NCI-H446 treated with DMSO at 0.1 percent for 48 hours (cell line): ENCODE results near the gene STK32A.
"Not testable (repeated sequence)": the region's sequence is repeated elsewhere in the genome, so short reads cannot be mapped to it uniquely, and the experiment has no call there.

Experiments used
- DNase-seq: peaks from one replicate; lab custom pipeline; 2025; lab: John Stamatoyannopoulos, UW

Gene STK32A

GRCh38 chr5:147234825-147235635 is at the start of gene STK32A:
Gene STK32A, plus strand, starts transcription at chr5:147235026. Its CDS starts 4,609 bp downstream, at chr5:147239635.
- peak; percentile 65 for DNase-seq

DNA sequence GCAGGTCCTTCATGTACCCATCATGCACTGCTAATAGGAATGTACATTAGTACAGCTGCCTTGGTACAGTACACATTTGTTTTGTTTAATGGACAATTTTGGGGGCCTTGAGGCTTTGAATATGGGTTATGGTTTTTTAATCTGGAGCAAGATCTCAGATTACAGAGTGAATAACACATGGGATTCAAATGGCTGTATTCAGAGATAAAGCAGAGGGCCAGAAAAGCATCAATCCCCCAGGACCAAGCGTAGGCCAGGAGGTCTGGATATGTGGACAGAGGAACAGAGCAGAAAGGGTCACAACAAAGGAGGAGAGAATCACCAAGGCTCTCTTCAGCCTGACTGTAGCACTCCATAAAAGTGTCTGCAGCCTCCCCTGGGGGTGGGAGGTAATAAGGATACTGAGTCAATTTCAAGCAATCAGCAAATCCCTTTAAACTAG is 47.7 kb upstream of the STK32A start:
- no peak for DNase-seq

- peak; percentile 60 for DNase-seq
Measured at GRCh38 chr5:147188200-147189108, 46.4 kb upstream of the STK32A start.

GRCh38 chr5:147189109-147189424 is 45.8 kb upstream of the STK32A start:
- no peak for DNase-seq

- no peak for DNase-seq
Measured at GRCh38 chr5:147190331-147190730, 44.5 kb upstream of the STK32A start.

DNA sequence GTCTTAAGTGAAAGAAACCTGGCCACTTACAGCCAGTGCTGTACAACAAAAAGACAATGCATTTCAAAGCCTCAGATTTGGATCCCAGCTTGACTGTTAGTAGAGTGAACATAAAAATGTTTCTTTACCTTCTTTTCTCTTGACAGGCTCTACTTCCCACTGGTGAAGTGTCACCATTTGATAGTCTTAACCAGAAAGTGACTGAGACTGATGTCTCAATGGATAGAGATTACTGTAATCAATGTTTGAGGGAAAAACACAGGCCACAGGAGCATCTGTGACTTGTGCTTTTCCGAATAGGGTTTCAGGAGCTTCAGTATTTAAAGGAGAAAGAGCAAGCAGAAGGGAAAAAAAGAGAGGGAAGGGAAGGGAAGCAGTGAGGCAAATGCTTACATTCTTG is 41.7 kb upstream of the STK32A start:
- DNase-seq = no peak

- DNase-seq = no peak
Measured at GRCh38 chr5:147200004-147200403, 34.8 kb upstream of the STK32A start.

GRCh38 chr5:147203213-147203612 is 31.6 kb upstream of the STK32A start:
- DNase-seq = no peak

DNA sequence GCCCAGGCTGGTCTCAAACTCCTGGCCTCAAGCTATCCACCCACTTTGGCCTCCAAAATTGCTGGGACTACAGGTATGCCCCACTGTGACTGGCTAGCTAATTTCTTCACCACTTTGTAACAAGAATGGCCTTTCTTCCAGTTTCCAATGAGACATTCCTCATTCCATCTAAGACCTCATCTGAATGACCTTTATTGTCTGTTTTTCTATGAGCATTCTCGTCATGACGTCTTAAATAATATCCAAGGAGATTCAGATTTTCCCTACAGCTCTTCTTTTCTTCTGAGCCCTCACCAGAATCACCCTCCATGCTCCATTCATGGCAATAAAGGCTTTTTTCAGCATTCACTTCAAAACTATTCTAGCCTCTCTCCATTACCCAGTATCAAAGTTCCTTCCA is 30.2 kb upstream of the STK32A start:
- DNase-seq = no peak

GRCh38 chr5:147208134-147208533 is 26.7 kb upstream of the STK32A start:
- DNase-seq = no peak

GRCh38 chr5:147216552-147217154 is 18.2 kb upstream of the STK32A start:
- DNase-seq = no peak

GRCh38 chr5:147223343-147223742 is 11.5 kb upstream of the STK32A start:
- DNase-seq = no peak

GRCh38 chr5:147223948-147224791 is 10.7 kb upstream of the STK32A start:
- peak; percentile 40 for DNase-seq

GRCh38 chr5:147225938-147226337 is 8.9 kb upstream of the STK32A start:
- no peak for DNase-seq

- no peak for DNase-seq
Measured at GRCh38 chr5:147226512-147226911, 8.3 kb upstream of the STK32A start.

- DNase-seq = no peak
Measured at GRCh38 chr5:147234239-147234824, 494 bp upstream of the STK32A start.

GRCh38 chr5:147240266-147240985 is 5.6 kb downstream of the STK32A start:
- no peak for DNase-seq

DNA sequence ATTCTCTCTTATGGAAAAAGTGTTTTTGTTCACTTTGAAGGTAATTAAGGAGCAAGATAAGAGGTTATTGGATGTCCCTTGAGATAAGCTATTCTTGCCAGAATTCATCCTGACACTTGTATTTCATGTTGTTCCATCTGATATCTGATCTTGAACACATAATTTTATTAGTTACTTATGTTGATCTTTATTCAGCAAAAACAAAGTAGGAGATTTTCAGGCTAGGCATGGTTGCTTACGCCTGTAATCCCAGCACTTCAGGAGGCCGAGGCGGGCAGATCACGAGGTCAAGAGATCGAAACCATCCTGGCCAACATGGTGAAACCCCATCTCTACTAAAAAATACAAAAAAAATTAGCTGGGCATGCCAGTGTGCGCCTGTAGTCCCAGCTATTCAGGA is 8.4 kb downstream of the STK32A start:
- DNase-seq = not testable (repeated sequence)

- DNase-seq = no peak
Measured at GRCh38 chr5:147245381-147246165, 10.7 kb downstream of the STK32A start.

GRCh38 chr5:147248561-147248960 is 13.7 kb downstream of the STK32A start:
- peak; percentile 96 for DNase-seq
